A549 (cell line): ENCODE results near the gene GSTA1.
"Not testable (repeated sequence)": the region's sequence is repeated elsewhere in the genome, so short reads cannot be mapped to it uniquely, and the experiment has no call there.

ENCODE experiments used
- BHLHE40 ChIP-seq: IDR thresholded peaks from 2 replicates; pipeline ENCODE4 v1.6.1; 2012; ENCODE audit warnings: low read depth, low read length, inconsistent platforms
- FOSB ChIP-seq: fragments of 250-450 bp; sonication (Bioruptor Pico); IDR thresholded peaks from 2 replicates; pipeline ENCODE4 v1.5.0; 2020; ENCODE audit warnings: mild to moderate bottlenecking, moderate library complexity
- GATA3 ChIP-seq: IDR thresholded peaks from 2 replicates; pipeline ENCODE4 v1.6.1; 2012; ENCODE audit warnings: borderline replicate concordance
- HOXB13 ChIP-seq: fragments of 250-450 bp; sonication (Bioruptor Pico); IDR thresholded peaks from 2 replicates; pipeline ENCODE4 v1.5.0; 2020; ENCODE audit warnings: low read depth, mild to moderate bottlenecking, moderate library complexity
- JUNB ChIP-seq: fragments of >200 bp; sonication (Bioruptor Twin); formaldehyde crosslinking; IDR thresholded peaks from 2 replicates; pipeline ENCODE4 v1.6.1; 2016
- MAZ ChIP-seq: fragments of 150-350 bp; IDR thresholded peaks from 2 replicates; pipeline ENCODE4 v1.6.1; 2014; ENCODE audit warnings: antibody characterized with exemption, low read depth, low read length, borderline replicate concordance
- POLR2A ChIP-seq: IDR thresholded peaks from 2 replicates; pipeline ENCODE4 v1.6.1; 2012; ENCODE audit warnings: mild to moderate bottlenecking, low read length
- RFX5 ChIP-seq: fragments of 450-650 bp; IDR thresholded peaks from 2 replicates; pipeline ENCODE4 v1.7.1; 2014; ENCODE audit warnings: antibody characterized with exemption, mild to moderate bottlenecking, moderate library complexity
- TF ChIP-seq, protein P1 (sequence below): fragments of >200 bp; sonication (Bioruptor Twin); formaldehyde crosslinking; IDR thresholded peaks from 3 replicates; pipeline ENCODE4 v1.5.1; 2016
- TF ChIP-seq, protein P2 (sequence below): fragments of 200-600 bp; sonication (generic); IDR thresholded peaks from 2 replicates; pipeline ENCODE4 v1.6.1; 2016; ENCODE audit warnings: antibody characterized with exemption, mild to moderate bottlenecking, moderate library complexity
- TF ChIP-seq, protein P3 (sequence below): IDR thresholded peaks from 2 replicates; pipeline ENCODE4 v1.6.1; 2012
- TF ChIP-seq, protein P4 (sequence below): fragments of 250-450 bp; sonication (Bioruptor Pico); IDR thresholded peaks from 2 replicates; pipeline ENCODE4 v1.5.0; 2021; ENCODE audit warnings: mild to moderate bottlenecking, moderate library complexity, borderline replicate concordance
- TF ChIP-seq, protein P5 (sequence below): fragments of 150-350 bp; IDR thresholded peaks from 2 replicates; pipeline ENCODE4 v1.6.1; 2014; ENCODE audit warnings: low read depth, mild to moderate bottlenecking, low read length

DNA sequence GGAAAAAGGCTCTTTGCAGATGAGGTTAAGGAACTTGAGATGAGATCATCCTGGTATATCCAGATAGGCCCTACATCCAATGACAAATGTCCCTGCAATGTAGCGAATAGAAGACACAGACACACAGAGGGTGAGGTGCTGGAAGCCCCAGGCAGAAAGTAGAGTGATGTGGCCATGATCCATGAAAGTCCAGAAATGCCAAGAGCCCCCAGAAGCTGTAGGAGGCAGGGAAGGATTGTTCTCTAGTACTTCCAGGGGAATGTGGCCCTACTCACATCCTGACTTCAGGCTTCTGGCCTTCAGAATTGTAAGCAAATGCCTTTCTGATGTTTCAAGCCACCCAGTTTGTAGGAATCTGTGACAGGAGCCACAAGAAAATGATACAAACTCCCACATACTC, 14.0 kb downstream of the GSTA1 start:
- TF ChIP-seq POLR2A; JUNB; RFX5; FOSB (CRISPR knock-in tag); GATA3; MAZ; BHLHE40; HOXB13 (CRISPR knock-in tag): not testable (repeated sequence)
- TF ChIP-seq, protein P1, sequence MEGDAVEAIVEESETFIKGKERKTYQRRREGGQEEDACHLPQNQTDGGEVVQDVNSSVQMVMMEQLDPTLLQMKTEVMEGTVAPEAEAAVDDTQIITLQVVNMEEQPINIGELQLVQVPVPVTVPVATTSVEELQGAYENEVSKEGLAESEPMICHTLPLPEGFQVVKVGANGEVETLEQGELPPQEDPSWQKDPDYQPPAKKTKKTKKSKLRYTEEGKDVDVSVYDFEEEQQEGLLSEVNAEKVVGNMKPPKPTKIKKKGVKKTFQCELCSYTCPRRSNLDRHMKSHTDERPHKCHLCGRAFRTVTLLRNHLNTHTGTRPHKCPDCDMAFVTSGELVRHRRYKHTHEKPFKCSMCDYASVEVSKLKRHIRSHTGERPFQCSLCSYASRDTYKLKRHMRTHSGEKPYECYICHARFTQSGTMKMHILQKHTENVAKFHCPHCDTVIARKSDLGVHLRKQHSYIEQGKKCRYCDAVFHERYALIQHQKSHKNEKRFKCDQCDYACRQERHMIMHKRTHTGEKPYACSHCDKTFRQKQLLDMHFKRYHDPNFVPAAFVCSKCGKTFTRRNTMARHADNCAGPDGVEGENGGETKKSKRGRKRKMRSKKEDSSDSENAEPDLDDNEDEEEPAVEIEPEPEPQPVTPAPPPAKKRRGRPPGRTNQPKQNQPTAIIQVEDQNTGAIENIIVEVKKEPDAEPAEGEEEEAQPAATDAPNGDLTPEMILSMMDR = not testable (repeated sequence)
- TF ChIP-seq, protein P2, sequence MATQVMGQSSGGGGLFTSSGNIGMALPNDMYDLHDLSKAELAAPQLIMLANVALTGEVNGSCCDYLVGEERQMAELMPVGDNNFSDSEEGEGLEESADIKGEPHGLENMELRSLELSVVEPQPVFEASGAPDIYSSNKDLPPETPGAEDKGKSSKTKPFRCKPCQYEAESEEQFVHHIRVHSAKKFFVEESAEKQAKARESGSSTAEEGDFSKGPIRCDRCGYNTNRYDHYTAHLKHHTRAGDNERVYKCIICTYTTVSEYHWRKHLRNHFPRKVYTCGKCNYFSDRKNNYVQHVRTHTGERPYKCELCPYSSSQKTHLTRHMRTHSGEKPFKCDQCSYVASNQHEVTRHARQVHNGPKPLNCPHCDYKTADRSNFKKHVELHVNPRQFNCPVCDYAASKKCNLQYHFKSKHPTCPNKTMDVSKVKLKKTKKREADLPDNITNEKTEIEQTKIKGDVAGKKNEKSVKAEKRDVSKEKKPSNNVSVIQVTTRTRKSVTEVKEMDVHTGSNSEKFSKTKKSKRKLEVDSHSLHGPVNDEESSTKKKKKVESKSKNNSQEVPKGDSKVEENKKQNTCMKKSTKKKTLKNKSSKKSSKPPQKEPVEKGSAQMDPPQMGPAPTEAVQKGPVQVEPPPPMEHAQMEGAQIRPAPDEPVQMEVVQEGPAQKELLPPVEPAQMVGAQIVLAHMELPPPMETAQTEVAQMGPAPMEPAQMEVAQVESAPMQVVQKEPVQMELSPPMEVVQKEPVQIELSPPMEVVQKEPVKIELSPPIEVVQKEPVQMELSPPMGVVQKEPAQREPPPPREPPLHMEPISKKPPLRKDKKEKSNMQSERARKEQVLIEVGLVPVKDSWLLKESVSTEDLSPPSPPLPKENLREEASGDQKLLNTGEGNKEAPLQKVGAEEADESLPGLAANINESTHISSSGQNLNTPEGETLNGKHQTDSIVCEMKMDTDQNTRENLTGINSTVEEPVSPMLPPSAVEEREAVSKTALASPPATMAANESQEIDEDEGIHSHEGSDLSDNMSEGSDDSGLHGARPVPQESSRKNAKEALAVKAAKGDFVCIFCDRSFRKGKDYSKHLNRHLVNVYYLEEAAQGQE = not testable (repeated sequence)
- TF ChIP-seq, protein P3, sequence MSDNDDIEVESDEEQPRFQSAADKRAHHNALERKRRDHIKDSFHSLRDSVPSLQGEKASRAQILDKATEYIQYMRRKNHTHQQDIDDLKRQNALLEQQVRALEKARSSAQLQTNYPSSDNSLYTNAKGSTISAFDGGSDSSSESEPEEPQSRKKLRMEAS = not testable (repeated sequence)
- TF ChIP-seq, protein P4, sequence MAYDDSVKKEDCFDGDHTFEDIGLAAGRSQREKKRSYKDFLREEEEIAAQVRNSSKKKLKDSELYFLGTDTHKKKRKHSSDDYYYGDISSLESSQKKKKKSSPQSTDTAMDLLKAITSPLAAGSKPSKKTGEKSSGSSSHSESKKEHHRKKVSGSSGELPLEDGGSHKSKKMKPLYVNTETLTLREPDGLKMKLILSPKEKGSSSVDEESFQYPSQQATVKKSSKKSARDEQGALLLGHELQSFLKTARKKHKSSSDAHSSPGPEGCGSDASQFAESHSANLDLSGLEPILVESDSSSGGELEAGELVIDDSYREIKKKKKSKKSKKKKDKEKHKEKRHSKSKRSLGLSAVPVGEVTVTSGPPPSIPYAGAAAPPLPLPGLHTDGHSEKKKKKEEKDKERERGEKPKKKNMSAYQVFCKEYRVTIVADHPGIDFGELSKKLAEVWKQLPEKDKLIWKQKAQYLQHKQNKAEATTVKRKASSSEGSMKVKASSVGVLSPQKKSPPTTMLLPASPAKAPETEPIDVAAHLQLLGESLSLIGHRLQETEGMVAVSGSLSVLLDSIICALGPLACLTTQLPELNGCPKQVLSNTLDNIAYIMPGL (CRISPR knock-in tag) = not testable (repeated sequence)
- TF ChIP-seq, protein P5, sequence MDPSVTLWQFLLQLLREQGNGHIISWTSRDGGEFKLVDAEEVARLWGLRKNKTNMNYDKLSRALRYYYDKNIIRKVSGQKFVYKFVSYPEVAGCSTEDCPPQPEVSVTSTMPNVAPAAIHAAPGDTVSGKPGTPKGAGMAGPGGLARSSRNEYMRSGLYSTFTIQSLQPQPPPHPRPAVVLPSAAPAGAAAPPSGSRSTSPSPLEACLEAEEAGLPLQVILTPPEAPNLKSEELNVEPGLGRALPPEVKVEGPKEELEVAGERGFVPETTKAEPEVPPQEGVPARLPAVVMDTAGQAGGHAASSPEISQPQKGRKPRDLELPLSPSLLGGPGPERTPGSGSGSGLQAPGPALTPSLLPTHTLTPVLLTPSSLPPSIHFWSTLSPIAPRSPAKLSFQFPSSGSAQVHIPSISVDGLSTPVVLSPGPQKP = not testable (repeated sequence)
